Right renal pelvis (tissue), 4 donors: ENCODE measurements around the gene NCKAP1. TPM values are rescaled to one million over a fixed set of nuclear protein-coding genes. Genes with fewer than 3 reads are reported as not detected.
"Not testable (repeated sequence)": the region's sequence is repeated elsewhere in the genome, so short reads cannot be mapped to it uniquely, and the experiment has no call there.

Experiments used
- DNase-seq, 4 donors: peaks; one replicate each; pipeline ENCODE4 v3.0.0-alpha.2; 2013; ENCODE audit warnings: low read depth in 4 of 4, low spot score in 3 of 4, missing footprints in 1 of 4
- polyA plus RNA-seq, 4 donors: library from polyadenylated mRNA; unstranded; fragments of 120-200 nt; gene quantifications; one replicate each; pipeline ENCODE4 v1.2.1, GENCODE V29; 2013; ENCODE audit not compliant: insufficient read length in 4 of 4

The NCKAP1 gene
- polyA plus RNA-seq, 4 donors: 113 to 148 (median 142) TPM

DNA sequence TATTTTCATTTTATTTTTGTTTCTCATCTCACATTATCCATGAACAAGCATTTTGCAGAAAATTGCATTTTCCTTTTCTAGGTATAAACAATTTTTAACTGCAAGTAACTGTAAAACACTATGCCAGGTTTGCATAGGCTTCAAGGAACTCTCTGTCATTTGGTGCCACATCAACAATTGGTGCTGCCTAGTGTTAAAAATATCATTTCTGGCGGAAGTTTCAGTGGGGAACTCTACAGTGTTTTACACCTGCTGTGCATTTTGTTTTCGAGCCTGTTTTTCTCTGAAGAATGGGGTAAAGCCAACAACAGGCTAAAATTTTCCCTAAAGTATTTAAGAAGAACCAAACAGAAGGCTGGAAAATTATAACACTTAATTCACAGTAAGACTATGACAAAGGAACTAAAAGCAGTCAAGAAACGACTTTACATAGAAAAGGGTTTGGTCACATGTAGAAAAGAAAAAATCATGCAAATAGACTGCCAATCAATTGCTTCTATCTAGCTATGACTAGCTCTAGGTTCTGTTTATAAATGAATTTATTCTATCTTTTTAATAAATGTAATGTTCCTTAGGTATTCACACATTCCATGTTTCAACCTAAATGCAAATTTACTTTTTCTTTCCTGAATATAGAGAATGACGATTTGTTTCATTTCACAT, 150.4 kb downstream of the NCKAP1 start:
- no peak for DNase-seq

DNA sequence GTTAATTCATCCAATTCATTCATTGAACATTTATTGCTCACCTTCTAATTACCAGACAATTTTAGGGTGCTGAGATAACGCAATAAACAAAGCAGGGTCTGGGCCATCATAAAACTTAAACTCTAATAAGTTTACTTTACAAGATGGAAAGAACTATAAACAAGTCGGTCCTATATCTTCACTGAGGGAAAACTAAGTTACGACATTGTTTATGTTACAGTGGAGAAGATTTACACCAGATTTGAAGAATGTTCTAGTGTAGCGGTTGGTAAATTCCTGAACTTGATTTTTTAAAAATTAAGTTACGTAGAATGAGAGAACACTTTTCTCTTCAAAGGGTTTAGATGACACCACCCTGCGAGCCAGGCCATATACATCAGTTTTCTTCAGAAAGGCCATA, 151.2 kb downstream of the NCKAP1 start:
- no peak for DNase-seq

DNA sequence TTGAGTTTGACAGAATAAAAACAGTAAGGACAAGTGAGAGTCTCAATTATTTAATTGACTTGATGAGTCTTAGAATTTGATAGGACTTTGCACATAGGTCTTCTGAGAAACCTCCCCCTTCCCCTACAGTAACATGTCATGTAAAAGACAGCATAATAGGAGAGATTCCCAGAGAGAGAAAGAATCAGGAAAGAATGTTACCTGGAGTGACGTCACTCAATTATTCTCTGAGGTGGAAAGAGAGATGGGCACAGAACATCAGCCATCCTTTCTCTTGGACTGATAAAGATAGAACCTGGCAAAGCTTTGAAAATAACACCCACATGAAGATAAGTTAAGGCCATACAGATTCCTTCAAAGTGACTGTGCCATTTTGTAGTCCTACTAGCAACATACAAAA, 152.5 kb downstream of the NCKAP1 start:
- no peak for DNase-seq

DNA sequence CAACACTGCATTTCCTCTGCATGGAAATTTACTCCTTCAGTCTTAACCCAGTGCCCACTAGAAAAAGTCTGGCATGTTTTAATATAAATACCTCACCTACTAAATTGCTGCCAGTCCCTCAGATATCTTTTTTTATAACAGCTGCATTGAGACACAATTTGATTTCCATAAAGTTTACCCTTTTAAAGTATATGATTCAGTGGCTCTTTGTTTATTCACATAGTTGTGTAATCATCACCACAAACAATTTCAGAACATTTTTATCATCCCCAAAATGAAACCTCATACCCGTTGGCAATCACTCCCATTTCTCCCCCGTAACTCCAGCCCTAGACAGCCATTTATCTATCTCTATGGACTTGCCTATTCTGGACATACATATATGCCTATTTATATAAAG, 154.8 kb downstream of the NCKAP1 start:
- DNase-seq: no peak

DNA sequence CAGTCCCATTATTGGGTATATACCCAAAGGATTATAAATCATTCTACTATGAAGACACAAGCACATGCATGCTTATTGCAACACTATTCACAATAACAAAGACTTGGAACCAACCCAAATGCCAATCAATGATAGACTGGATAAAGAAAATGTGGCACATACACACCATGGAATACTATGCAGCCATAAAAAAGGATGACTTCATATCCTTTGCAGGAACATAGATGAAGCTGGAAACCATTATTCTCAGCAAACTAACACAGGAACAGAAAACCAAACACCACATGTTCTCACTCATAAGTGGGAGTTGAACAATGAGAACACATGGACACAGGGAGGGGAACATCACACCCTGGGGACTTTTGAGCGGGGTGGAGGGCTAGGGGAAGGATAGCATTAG, 158.2 kb downstream of the NCKAP1 start:
- not testable (repeated sequence) for DNase-seq

DNA sequence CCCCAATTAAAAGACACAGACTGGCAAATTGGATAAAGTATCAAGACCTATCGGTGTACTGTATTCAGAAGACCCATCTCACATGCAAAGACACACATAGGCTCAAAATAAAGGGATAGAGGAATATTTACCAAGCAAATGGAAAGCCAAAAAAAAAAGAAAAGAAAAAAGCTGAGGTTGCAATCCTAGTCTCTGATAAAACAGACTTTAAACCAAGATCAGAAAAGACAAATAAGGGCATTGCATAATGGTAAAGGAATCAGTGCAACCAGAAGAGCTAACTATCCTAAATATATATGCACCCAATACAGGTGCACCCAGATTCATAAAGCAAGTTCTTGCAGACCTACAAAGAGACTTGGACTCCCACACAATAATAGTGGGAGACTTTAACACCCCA, 161.6 kb downstream of the NCKAP1 start:
- not testable (repeated sequence) for DNase-seq

DNA sequence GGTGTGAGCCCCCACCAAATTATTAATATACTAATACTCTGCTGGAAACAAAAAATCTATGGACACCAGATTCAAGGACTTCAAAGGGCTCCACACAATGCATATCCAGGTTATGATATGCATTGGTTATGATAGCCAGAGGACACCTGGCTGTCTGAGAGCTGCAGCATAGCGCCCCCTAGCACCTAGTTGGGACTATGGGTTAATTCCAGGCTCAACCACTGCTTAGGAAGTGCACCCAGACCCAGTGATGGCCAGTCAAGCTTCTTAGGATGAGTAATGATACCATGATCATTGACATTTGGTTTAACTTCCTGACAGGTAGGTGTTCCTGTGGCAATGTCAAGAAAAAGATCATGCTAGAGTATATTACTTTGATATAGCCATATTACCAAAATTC, 168.0 kb downstream of the NCKAP1 start:
- DNase-seq: no peak

DNA sequence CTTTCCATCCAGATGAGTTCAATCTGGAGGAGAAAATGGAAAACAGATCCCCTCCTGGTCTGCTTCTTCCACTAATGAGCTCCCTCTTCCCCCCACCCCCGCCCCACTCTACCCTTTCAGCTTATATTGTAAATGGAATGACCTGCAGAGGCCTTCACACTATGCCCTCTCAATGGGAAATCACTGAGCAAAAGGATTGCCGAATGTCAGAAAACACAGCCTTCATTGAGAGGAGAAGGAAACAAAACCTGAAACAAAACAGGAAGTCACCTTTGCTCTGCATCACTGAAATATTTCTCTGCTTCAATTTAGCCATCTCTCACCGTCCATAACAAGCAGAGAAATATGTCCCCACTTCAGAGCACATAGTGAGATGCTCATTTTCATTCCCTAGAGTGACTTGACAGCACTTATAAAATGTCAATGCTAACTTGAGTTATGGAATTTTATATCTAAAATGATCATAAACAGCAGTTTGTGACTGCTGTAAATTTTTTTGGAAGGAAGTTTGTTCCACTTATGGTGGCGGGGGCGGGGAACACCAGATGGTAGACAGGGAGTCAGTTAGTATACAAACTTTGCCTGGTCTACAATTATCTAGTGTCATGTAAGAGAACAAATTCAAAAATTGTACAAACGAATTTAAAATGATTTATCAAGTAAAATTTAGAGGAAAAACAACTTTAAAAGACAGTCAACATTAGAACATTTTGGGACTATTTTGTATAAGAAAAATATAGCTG, 170.0 kb downstream of the NCKAP1 start:
- no peak for DNase-seq

DNA sequence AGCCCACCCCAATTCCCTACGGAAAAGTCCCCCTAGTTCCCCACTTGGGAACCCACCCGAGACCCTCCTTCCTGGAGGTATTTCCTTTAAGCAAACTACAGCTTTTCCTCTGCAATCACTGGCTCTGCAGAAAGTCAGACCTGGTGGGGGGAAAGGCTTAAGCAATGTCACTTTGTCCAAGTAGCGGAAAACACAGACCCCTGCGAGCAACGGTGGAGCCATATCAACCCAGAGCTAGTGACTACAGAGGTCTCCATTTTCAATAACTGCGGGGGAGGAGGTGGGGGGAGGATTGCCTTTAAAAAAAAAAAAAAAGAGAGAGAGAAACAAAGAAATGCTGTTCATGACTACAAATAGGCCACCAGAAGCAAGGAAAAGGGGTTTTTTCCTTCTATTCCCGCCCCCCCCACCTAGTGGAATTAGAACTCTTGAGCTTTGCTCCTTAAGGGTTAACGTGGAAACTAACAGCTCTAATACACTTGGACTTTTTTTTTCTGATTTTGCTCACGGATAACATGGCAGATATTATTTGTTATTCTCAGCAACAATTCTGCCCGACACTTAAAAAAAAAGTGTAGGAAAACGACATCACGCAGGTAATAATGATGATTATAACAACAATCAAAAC, 170.7 kb downstream of the NCKAP1 start:
- DNase-seq: no peak

DNA sequence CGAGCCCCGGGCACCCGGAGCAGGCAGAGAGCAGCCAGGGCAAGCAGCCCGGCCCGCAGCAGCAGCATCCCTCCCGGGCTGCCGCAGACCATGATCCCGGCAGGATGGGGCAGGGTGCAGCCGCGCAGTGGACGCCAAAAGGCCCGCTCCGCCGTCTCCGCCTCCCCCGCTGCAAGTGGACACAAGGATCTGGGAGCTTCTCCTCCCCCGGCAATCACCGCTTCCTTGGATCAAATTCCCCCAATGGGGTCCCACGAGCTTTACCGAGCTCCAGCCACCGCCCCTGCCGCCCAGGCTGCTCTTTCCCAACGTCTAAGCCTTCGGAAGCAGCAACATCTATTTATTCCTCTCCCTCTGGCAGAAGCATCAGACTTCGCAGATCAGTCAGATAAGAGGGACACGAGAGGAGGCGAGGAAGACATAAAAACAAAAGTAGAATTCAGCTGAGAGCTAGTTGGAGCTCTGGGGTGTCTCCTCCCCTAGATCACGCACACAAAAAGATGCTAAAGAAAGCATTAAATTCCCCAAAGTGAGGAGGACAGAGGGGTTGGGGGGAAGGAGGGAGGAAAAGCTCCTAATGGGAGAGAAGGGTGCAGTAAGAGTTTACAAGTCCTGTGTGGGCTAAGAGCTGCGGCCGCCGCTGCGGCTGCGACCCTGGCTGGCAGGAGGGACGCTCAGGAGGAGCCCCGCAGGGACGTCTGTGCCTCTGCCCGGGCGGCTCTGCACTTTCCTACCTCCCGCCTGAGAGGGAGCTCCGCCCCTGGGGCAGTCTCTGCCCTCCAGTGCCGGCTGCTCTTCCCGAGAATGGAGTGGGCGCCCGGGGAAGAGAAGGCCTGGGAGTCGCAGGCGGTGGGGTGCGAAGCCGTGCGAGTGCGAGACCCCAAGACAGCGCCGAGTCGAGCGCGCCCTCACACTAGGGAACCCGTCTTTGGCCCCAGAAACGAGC, 171.5 kb downstream of the NCKAP1 start, which contains the start of gene FRZB:
Gene FRZB, minus strand, starts transcription at position 177 of the 946 bp plus-strand sequence. Its CDS starts 85 bp downstream, at position 92.
- DNase-seq: peak; percentile 58 to 78 (median 64)

DNA sequence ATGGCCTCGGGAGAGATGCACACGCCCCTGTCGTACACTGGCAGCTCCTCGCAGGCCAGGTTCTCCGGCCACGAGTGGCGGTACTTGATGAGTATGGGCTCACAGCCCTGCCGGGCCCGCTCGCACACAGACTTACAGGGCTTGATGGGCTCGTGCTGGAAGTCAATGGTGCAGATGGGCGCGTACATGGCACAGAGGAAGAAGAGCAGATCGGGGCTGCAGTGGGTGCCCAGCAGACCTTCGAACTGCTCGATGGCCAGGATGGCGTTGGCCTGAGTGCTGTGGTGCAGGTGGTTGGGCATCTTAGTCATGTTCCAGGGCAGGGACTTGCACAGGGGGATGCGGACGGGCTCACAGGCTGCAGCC, 172.2 kb downstream of the NCKAP1 start:
- peak in 1 of 4 donors; percentile 31 for DNase-seq

DNA sequence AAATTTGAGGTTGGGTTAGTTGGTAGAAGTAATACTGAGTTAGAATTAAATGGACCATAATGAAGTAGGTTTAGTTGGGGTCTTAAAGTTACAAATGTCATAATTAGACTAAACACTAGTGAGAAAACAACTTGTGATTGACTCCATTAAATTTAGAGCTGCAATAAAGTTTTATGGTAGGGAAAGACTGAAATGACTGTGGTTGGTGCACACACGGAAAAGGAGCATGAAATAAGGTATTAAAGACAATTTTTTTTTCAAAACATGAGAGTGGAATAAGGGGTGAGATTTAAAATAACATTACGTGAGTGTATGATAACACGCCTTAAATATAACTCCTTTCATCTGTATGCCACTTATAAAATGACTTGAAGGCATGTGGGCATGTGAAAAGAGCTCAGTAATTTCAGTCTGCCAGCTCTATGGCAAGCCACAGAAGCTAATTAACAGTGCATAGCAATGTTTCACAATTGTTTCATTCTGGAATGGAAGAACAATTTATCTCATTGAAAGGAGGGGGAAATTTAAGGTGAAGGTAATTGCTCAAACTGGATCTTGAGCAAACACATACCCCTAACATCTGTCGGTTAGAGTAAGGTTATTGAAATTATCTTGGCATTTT, 173.2 kb downstream of the NCKAP1 start:
- no peak for DNase-seq

DNA sequence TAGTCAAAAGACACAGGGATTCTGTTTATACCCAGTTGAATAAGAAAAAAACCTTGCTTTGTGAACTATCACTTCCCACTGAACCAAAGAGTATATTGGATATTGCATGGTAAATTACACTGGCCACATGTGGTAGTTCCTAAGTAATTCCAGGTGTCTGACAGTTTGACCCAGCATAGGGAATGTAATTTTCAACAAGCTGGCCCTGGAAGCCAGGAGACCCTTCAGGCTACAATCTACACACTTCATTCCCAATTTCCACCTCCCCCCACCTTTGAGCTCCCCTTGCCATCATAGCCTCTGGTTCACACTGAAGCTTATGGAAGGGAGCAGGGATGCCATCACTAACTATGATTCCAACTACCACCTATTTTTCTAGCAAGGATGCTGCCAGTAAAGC, 174.6 kb downstream of the NCKAP1 start:
- no peak for DNase-seq

DNA sequence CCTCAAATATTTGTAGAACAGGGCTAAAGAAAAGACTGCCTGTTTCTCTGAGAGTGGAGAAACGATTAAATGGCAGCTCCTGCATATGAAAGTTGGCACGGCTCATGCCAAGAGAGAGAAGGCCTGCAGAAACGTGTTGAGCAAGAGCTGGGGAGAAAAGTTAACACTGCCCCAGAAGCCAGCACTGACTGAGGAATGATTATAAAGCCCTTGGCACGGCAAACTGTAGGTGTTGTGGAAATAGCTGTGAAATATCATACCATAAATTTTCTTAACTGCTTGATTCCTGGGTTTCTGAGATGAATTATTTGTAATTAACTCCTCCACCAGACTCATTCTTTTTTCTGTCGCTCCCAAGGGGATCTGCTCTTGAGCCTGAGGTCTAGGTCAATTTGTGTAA, 176.2 kb downstream of the NCKAP1 start:
- no peak for DNase-seq

DNA sequence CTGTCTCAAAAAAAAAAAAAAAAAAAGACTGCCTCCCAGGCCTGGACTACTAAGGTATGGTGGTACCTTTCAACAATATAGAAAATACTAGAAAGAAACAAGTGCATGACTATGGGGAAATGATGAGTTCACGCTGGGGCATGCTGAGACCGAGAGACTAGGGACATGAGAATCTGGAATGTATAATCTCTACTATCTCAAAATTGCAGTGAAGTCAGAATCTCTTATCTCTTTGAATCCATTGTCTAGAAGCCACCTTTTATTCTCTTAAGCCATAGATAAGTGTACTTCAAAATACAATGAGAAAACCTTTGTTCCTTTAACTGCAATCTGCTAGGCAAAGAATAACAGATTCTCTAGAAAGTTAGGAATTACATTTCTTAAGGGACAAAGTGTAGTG, 177.4 kb downstream of the NCKAP1 start:
- DNase-seq: no peak

Other genes with a start within 250 kb of the NCKAP1 start
- gene FRZB, start 171.8 kb downstream of the NCKAP1 start, polyA plus RNA-seq: 10 to 100 TPM; 12.1 to 17.7 (median 14.0) TPM
- 1 to 10 TPM; 4.8 to 7.3 (median 5.7) TPM for gene DUSP19, start 40.3 kb upstream of the NCKAP1 start, polyA plus RNA-seq
- gene NUP35, start 86.0 kb upstream of the NCKAP1 start, polyA plus RNA-seq: 10 to 100 TPM; 25.9 to 30.5 (median 29.1) TPM